Inflammatory macrophage (primary cell): ENCODE results near the gene CD300LG.
"Not testable (repeated sequence)": the region's sequence is repeated elsewhere in the genome, so short reads cannot be mapped to it uniquely, and the experiment has no call there.

Source experiments
- DNase-seq, 2 donors: peaks; one replicate each; pipeline ENCODE4 v3.0.0-alpha.2; 2020 to 2022

CD300LG gene

DNA sequence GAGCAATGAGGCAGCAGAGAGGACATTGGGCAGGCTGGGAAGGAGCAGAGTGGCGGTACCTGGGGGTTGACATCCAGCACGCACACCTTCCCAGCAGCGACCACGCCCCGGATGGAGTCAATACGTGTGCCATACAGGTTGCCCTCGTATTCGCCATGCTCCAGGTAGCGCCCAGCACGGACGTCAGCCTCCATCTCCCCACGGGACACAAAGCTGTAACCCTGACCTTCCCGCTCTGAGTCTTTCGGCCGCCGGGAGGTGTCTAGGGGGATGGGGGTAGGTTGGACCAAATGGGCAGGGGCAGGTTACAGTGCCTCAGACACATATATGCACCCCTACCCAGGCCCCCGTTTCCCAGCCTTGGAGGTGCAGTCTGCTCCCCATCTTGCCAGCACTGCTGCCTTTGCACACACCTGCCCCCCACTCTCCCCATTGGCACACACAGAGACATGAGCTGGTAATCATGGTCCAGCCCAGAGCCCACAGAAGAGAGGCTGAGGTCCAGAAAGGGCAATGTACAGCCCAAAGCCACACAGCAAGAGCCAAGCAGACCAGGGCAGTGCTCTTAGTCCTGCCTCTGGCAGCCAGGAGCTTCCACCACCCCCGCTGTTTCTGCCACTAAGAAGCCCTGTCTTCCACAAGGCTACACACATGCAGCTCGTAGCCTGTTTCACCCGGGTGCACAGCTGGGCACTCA is 32.9 kb downstream of the CD300LG start:
- no peak for DNase-seq

DNA sequence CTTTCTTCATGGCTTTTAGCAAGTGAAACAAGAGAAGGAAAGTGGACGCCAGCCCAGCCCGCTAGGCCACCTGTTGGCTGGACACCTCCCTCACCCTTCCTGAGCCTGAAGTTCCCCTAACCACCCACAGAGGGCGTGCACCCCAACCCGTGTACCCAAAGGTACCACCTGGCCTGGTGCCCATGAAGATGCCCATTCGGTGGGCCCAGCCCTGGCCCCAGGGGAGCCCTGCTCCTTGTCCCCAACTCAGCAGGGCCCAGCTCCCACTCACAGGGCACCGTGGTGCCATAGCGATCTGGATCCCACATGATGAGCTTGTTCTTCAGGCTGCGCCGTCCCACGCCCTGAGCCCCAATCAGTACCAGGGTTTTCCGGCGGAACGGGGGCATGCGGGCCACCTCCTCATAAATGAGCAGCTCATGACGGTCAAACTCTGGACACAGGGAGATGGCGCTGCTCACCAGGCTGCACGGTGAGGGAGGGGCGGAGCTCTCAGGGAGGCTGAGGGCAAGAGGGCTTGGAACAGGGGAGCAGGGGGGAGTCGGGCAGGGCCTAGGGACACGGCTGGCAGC is 33.5 kb downstream of the CD300LG start:
- DNase-seq, result peak; percentile 4 to 14

DNA sequence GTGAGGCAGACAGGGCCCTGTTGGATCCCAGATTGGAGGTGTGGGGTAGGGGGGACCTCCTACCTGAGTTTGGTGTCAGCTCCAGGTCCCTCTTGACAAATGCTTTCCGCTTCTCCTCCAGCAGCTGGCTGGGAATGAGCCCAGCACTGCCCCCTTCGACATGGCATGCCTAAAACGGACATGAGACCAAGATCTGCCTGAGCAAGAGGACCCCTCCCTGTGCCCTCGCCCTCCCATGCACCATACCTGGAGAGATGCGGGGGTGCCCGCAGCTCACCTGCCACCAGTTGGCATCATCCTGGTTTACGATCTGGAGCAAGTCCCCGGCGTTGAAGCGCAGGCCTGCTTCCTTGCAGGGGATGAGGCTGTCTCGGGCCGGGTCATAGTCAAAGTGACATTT is 34.2 kb downstream of the CD300LG start:
- DNase-seq, result no peak

DNA sequence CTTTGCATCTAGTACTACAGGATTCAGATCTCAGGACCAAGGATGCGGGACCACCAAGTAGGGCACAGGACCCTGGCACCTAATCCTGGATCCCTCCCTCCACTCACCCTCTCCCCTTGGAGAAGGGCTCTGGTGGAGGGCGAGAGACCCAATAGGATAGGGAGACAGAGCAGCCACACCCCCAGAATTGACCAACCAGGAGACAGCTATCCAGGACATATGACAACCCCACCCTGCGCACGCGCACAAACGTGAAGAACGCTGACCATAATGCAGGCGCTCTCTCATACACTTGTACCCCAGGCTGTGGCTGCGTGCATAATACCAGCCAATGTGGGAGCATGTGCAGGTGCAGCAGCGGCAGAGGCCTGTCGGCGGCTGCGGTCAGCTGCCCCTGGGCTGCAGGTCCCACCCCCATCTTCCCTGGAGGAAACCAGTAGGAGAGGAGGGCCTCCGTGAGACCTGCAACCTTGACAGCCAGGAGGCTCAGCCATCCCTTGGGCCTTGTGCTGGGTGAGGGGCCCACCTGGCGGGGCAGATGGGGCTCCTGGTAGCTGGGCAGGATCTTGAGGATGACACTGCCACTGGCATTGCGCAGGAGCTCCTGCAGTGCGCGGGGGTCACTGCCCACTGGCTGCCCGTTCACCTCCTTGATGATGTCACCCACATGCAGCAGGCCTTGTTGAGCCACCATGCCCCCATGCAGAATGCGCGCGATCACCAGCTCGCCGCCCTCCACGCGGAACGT is 35.0 kb downstream of the CD300LG start:
- no peak for DNase-seq

DNA sequence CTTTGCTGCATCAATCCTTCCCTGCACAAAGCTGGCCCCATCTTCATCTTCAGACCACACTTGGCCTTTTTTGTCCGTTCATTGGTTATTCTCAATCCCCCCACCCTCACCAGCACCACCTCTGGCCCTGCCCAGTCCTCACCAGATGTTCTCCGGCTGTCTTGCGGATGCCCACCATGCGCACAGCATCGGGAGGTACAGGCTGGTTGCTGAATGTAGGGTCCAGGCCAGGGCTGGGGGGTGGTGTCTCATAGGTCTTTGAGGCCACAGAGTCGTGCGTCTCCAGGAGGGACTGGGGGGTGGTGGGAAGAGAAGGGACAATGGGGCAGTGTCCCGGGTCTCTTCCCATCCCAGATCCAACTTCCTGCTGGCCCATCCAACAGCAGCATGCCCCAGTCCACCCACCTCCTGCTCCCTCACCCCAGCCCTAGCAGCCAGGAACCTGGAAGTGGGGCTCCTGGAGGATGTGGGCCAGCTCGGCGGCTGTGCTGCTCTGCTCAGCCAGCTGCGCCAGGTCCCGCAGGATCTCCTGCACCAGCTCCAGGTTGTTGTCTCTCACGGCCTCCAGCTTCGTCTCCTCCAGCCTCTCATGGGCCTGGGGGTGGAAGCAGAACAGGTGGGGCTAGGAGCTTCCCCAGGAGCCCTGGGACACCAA is 35.9 kb downstream of the CD300LG start:
- no peak for DNase-seq

DNA sequence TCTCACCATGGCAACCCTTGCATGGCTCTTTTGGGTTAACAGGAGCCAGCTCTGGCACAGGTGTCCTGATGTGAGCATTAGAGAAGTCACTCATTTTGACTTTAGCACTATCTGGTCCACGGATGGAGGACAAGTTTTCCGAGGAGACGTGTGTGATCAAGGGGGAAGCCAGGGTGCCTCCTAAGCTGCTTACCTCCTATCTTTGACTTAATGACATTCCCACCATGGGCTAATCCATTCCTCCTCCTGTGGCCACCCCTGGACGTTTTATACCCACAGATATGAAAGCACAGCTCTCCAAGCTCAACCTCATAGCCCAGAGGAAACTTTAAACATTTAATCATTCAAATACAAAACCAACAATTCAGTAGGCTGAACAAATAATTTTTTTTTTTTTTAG is 41.6 kb downstream of the CD300LG start:
- DNase-seq, result no peak

DNA sequence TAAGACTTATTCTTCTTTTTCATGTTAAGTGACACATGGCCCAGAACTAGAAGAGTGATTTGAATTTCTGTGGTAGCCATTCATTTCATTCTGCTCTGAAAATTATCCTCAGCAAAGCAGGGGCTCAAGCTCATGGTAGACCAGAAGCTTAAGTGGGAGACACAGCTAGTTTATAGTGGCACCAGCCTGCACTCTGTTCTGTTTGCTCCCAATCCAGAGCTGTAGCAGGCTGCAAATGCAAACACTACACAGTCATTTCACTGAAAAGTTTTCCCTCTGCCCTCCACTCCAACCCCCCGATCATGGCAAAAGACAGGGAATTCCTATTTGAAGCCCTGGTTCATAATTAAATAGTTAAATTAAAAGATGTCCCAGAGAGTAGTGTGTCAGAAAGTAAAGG is 43.3 kb downstream of the CD300LG start:
- no peak for DNase-seq

DNA sequence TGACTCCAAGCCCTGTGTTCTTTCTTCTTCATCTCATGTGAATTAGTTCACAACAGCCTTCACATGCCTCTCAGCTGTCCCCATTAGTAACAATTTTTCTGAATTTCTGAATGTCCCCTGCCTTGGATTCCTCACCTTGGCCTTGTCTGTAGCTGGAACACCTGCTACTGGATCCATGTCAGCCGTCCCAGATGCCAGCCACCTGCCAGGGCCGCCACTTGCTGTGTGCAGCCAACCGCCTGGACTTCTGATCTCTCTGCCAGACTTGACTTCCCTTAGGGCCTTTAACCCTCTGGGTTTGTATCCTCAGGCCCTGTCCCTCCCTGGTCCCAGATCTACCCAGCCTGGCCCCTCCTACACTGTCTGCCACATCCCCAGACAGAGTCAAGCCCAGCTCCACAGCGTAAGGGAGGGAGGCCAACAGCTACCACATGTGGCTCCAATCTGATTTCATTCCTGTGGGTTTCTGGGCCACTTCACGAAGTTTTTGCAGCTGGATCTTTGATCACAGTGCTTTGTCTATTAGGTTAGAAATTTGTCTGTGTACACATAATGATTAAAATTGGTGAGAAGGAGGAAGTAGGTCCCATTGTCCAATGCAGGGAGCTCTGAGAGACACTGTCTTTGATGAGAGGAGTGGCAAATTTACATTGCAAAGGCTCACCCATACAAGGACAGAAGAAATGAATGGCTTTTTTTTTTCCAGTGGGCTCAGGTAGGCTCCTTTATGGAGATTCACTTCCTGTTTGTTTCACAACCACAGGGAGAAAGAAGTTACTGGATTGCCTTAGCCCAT is 45.1 kb downstream of the CD300LG start:
- DNase-seq, result no peak

DNA sequence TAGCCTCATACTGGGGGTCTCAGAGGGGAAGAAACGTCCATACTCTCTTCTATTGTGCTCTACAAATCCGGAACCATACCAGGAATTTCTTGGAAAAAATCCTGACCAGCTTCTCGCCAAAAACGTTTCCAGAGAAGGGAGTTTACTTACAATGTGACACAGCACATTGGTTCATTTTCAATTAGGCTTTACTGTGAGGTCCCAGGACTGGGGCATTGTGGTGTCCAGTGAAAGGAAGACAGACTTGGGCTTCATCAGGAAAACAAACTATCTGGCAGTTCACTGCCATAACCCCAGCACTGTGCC is 45.6 kb downstream of the CD300LG start:
- no peak for DNase-seq

DNA sequence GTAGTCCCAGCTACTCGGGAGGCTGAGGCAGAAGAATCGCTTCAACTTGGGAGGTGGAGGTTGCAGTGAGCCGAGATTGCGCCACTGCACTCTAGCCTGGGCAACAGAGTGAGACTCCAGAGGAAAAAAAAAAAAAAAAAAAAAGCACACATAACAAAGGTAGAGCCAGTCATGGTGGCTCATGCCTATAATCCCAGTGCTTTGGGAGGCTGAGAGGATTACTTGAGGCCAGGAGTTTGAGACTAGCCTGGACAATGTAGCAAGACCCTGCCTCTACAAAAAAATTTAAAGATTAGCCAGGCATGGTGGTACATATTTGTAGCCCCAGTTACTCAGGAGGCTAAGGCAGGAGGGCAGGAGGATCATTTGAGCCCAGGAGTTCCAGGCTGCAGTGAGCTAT is 47.5 kb downstream of the CD300LG start:
- not testable (repeated sequence) for DNase-seq

DNA sequence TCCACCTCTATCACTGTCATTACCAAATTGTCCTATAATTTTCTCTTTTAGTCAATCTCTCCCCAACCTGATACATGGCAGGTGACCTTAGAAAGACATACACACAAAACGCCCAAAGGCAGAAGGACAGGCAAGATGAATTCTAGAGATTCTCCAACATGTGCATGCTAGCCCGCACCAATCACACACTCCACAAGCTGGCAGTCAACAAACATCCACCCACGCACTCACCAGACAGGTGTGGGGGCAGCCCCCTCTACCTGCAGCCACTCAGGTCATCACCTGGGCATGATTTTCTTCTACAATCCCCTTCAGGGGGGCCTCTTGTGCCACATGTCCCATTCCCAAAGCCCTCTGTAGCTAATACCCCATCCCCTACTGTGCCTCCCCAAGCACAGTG is 50.9 kb downstream of the CD300LG start:
- no peak for DNase-seq

DNA sequence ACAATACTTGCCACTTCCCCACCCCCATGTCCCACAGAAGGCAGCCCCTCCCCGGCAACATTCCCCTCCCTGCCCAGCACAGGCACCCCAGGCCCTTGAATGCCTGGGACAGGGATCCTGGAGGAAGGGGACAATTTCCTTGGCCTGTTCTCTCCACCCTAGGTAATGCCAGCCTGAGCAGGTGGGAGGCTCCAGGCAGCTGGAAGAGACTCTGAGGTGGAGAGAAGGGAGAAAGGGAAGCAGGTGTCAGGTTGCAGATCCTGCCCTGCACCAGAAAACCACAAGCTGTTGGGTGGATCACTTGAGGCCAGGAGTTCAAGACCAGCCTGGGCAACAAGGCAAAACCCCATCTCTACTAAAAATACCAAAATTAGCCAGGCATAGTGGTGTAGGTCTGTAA is 51.5 kb downstream of the CD300LG start:
- no peak for DNase-seq

DNA sequence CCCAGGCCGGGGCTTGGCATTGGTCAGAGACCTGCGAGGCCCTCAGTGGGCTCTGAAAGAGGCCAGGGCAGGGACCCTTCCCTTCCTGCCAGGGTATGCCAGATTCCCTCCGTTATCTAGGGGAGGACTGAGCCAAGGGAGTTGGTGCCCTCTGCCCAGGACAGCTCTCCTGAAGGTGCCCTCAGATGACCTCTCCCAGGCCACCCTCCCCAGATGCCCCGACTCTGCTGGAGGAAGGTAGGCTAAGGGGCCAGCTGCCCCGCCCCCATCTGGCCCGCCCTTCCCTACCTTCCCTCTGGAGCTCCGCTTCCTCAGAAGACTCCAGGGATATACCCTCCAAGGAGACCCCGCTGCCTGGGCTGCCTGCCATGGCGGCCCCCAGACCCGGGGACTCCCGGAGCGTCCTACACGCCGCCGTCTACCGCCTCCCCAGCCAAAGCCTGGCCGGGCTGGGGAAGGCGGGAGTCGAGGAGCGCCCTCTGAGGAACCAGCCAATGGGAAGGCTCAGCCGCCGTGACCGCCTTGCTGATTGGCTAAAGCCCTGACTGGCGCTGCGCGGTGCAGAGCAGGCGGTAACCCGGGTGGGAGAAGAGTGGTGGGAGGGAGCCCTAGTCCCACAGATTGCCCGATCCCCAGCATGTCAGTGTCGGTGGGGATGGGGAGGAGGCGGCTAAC is 53.3 kb downstream of the CD300LG start:
- DNase-seq, result peak; percentile 79 to 83

DNA sequence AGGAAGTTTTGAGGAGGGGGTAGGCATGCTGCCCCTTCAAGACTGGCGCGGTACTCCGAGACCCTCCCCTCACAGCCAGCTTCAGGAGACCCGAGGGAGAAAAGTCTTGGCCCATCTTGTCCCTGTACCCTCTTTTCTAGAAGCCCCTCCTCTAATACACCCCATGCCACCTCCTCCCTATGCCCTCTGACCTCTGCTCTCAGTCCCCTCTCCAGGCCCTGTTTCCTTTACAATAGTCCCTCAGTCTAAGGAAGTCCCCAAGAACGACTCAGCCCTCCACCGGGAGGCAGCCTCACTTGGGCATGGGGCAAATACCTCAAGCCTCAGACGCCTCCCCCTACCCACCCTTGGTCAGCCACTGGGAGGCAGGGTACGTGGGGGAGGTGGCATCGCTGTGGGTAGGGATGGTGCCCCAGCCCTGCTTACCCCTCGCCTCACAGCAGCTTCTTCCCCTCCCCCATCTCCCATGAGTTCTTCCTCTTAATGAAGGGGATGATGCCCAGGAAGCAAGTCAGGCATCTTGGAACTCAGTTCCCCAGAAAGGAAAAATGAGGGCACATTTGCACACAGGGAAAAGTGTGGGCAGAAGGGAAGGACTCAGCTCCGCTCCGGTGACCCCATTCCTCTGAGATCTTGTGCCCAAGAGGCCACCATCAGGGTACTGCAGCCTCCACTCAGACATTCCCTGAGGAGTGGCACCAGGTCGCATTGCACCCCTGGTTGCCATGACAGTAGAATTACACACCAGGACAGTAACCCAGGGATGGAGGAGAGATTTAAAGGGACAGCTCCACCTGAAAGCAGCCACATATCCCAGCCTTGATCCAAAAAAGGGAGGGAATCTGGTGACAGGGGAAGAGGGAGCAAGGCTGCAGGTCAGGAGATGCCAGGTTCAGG is 54.1 kb downstream of the CD300LG start:
- DNase-seq, result no peak

DNA sequence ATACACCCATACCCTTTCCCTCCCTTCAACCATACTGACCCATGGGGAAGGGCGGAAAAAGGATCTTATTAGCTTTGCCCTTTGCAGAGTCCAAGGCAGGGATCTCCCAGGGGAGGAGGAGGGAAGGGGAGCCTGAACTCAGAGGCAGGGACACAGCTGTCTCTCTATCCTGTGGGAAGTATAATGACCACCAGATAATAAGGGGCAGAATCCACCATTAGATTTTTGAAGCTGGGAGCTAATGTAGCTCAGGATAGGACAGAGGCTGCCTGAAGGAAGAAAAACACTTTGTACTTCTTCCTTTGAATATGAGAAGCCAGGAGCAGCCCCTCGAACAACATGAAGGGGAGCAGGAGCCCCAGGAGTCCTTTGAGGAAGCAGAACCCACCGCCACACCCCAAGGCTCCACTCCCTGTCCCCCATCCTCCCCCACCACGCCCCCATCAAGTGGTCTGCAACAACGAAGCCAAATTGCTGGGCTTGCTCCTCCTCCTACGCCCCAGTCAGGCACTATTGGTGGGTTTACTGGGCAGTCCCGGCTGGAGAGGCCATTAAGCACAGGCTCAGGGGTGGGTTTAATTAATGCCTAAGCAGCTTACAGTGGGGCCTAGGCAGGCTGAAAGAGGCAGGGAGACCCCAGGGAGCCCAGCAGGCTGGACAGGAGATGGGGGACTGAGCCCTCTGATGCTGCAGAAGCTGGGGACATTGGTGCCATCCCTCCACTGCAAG is 55.0 kb downstream of the CD300LG start:
- DNase-seq, result no peak

DNA sequence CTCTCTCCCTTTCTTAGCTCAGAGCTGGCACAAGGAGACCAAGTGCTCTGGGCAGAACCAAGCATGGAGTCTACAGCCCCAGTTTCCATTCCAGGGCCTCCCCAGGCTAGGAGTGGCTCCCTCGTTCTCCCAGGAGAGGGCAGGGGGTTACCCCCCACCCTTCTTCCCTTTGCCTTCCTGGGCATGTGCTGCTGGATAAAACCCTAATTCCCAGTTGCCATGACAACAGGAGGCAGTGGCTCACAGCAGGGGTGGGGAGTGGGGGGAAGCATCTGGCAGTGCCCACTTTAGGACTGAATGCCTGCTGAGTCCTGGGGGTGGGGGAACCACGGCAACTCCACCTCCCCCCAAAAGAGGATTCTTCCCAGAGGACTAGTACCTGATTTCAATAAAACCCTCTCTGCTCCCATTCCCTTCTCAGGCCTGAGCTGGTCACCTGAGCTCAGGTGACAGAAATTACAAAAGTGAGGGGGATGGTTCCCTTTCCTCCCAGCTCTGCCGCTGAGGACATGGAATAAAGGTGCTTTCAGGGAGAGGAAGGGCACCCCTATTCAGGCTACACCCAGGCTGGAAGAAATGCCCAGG is 58.5 kb downstream of the CD300LG start:
- no peak for DNase-seq

DNA sequence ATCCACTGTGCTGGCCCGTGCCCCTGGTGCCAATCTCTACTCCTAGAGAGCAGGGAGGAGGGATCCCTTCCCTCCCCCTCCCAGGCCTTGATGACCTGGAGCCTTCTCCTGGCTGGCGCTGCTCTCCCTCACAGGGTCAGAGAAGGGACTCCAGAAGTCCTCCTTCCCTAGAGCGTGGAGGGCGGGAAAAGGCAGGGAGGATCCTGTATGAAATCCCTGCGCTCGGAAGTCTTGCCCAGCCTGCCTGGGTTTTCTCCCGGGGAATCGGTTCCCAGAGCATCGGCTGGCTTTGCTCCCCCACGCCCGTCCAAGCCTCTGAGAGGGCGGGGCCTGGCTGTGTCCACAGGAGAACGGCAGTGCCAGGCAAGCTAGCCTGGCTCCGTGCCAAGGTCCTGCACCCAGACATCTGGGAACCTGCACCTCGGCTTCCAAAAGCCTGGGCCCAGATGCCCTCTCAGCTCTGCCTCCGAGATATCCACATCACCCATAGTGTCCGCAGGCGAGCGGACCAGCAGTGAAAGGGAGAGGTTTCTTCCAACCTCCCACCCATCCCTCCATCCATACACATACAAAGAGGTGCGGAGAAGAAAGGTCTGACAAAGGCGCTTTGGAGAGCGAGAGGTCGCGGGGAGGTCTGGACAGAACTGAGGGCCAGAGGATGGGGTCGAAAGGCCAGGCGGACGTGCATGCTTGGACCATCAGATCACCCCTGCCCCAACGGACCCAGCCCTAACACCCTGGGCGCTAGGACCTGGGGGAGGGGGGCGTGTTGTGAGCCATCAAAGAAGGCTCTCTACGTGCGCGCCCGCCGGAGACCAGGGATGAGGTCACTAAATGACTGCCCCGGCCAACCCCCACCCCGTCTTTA is 59.2 kb downstream of the CD300LG start:
- no peak for DNase-seq

DNA sequence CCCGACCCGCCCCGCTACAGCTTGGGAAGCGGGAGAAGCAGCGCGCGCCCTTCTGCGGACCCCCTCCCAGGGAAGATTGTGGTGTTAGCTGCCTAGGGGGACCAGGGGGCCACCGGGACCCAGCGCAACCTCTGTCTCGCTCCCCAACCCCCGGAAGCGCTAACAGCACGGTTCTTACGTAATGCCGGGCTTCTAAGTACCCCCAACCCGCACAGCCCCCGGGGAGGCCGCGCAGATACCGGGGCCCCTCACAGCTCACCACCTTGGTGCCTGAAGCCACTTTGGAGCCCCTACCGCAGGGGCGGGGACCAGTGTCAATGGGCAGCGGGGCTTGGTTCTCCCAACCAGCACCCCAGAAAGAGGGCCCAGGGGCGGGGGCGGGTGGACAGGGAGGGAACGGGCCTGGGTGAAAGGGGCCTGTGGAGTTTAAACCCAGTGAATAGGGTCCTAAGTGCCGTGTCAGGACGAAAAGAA is 60.0 kb downstream of the CD300LG start:
- DNase-seq, result no peak

DNA sequence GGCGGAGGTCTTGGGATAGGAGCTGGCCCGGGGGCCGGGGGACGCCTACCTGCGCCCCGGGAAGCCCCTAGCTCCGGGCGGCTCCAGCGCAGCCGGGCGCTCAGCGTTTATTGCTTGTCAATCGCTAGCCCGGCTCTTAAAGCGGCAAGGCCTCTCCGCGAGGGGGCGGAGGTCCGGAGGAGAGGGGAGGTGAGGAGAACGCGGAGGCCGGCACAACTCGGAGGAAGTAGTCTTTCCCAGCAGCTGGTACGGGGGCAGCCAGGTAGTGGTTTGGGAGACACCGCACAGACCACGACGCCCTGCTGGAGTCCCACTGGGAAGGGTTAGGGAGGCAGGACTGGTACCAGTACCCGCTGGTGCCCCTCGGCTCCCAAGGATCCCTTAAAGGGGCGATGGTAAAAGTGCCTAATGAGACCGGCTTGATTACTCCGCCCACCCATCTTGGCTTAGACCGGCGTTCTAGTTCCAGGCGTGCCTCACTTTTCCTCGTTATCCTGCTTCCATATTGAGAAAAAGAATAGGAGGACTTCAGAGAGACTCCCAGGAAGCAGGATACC is 60.5 kb downstream of the CD300LG start, which contains the start of gene MPP2:
MPP2 (minus strand) TSS at position 112 of the 557 bp plus-strand sequence. CDS start 3,076 bp downstream, outside the sequence.
- no peak for DNase-seq
